ENCODE results near the gene HACD3.

Gene HACD3

DNA sequence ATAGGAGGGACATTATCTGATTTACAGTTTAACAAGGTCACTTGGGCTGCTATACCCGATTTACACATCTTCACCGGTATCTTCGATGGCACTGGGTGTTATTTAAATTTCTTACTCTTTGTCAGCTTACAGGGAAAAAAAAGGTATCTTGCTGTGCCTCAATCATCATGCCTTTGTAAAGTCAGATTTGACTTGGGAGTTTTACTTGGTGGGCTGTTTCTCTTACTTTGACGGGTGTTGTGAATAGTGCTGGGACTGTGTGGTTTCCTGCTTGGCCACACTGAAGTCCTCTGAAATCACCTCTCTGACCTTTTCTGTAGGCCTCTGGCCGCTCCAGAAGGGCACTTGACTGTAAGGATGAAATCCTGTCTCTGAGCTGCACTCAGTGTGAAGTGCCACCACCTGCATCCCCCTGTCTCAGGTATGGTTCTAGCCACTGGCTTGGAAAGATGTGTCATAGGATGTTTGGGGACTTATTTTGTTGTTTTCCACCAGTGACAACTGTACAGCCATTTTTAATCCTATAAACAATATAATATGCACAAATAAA lies 88.4 kb downstream of the HACD3 start:
- ChIA-PET CTCF (no interaction called here), POLR2A (ENCODE audit: low non-redundant PET) (no interaction called here)
- no peak overlapping the region for H3K27ac ChIP-seq
- no peak for DNase-seq (ENCODE audit: low spot score)
- TF ChIP-seq, protein P1, sequence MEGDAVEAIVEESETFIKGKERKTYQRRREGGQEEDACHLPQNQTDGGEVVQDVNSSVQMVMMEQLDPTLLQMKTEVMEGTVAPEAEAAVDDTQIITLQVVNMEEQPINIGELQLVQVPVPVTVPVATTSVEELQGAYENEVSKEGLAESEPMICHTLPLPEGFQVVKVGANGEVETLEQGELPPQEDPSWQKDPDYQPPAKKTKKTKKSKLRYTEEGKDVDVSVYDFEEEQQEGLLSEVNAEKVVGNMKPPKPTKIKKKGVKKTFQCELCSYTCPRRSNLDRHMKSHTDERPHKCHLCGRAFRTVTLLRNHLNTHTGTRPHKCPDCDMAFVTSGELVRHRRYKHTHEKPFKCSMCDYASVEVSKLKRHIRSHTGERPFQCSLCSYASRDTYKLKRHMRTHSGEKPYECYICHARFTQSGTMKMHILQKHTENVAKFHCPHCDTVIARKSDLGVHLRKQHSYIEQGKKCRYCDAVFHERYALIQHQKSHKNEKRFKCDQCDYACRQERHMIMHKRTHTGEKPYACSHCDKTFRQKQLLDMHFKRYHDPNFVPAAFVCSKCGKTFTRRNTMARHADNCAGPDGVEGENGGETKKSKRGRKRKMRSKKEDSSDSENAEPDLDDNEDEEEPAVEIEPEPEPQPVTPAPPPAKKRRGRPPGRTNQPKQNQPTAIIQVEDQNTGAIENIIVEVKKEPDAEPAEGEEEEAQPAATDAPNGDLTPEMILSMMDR (conservative IDR thresholded peaks at IDR 0.05; ENCODE audit: low read depth), result no peak

DNA sequence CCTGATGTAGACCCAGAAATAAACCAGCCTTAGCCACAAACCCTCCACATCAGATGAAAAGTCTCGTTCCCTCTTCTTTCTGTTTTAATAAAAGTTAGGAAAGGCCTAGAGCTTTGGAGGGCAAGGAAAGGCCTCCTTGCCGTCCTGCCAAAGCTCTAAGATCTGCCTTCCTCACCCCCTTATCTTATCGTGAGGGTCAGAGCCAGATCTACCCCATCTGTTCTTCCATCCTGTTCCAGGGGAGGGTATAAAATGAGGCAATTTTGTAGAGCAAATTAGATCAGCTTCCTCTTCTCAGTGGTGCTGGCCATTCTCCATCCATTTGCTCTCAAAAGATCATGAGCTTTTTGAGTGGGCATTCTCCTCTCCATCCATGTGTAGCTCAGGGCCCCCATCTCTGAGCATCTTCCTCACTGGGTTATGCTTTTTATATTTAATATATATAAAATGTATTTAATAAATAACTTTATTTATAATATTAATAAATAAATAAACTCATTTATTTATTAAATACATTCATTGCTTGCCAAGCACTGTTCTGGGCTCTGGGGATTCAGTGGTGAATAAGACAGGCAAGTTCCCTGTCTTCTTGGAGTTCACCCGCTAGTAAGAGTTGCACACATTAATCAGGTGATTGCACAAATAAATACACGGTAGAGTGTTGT lies 89.5 kb downstream of the HACD3 start:
- ChIA-PET CTCF (interaction anchor here (0.5 kb wide), 1 partner anchor 11 kb away, joined by 3 read pairs; no protein-coding TSS in a partner anchor), POLR2A (ENCODE audit: low non-redundant PET) (no interaction called here)
- TF ChIP-seq, protein P1 (conservative IDR thresholded peaks at IDR 0.05; ENCODE audit: low read depth), result no peak
- H3K27ac ChIP-seq, result no peak overlapping the region
- no peak for DNase-seq (ENCODE audit: low spot score)

DNA sequence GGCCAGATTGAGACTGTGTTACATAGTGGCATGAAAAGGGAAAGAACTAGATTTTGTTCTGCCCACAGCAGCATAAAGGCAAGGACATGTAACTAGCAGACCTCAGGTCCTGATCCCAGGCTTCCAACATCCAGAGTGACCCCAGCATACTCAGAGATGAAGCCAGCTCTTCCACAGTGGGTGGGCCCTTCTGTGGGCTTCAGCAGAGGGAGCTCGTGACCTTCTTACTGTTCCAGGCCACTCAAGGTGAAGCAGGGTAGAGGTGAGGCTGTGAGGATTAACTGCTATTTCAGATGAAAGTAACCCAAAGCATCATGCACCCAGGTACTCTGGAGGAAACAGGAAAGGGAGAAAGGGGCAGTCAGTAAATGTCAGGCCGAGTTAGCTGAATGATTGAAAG lies 90.6 kb downstream of the HACD3 start:
- CTCF ChIA-PET, result interaction anchor here (0.5 to 1.0 kb wide), 2 partner anchors 17 to 244 kb away, joined by 3 read pairs; no protein-coding TSS in a partner anchor
- TF ChIP-seq, protein P1 (conservative IDR thresholded peaks at IDR 0.05; ENCODE audit: low read depth), result no peak
- POLR2A ChIA-PET (ENCODE audit: low non-redundant PET), result no interaction called here
- no peak overlapping the region for H3K27ac ChIP-seq
- no peak for DNase-seq (ENCODE audit: low spot score)

DNA sequence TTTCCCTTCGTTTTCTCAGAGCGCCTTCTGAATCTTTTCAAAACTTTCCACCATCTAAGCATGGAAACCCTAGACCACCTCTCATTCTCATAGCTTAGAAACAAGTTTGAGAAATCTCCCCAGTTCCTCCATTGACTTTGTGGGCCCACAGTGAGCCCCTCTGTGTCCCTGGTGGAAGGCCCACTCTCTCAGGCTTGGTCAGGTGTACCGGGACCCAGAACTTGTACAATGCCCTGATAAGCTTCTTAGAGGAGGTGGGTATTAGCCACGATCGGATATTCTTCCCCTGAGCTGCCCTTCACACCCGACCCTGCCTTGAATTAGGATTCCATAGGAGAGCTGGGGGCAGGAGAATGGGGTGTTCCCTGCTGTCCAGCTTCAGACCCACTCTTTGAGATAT lies 91.4 kb downstream of the HACD3 start, which contains the start of gene SLC24A1:
Gene SLC24A1 (plus strand): TSS at position 301 of the 400 bp plus-strand sequence. CDS start 2,143 bp downstream, outside the sequence.
- POLR2A ChIA-PET (ENCODE audit: low non-redundant PET), result no interaction called here
- CTCF ChIA-PET, result interaction anchor here (1.0 kb wide), 1 partner anchor 16 kb away, joined by 3 read pairs; no protein-coding TSS in a partner anchor

DNA sequence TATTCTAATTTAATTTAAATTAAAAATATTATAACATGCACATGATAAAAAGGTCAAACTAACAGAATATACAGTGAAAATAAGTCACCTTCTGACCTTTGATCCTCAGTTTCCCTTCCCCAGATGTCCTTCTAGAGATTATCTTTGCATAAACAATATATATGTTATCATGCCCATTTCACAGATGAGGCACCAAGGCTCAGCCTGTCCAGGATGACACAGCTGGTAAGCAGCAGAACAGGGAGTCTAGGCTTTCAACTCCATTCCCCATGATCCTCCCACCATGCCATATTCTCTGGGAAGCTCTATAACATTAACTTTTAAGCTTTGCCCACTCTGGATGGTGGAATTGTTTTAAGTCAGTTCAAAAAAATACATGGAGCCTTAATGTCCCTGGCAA lies 92.8 kb downstream of the HACD3 start:
- ChIA-PET CTCF (interaction anchor here (0.7 kb wide), 1 partner anchor 14 kb away, joined by 3 read pairs; no protein-coding TSS in a partner anchor), POLR2A (ENCODE audit: low non-redundant PET) (no interaction called here)
- TF ChIP-seq, protein P1 (conservative IDR thresholded peaks at IDR 0.05; ENCODE audit: low read depth), result no peak

More for the DNA sequence above, 91.4 kb downstream of the HACD3 start, which contains the start of gene SLC24A1:
- no peak for DNase-seq (ENCODE audit: low spot score)
- TF ChIP-seq, protein P1 (conservative IDR thresholded peaks at IDR 0.05; ENCODE audit: low read depth), result no peak
- H3K27ac ChIP-seq, result no peak within 1 kb of the TSS

DNA sequence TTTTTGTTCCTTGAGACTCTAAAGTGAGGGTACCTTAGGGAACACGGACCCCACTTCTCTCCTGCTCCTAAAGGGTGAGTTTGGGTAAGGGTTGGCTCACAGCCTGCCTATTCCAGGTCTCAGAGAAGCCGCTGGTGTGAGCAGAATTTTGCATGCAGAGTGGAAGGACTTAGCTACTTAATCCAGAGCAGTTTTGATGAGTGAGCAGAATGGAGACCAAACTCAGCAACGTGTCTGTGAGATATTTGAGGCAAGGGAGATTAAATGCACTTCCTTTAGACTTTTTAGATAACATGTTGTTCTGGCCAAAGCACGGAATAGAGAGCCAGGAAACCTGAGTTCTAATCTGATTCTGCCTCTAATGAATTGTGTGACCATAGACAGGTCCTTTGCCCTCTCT lies 96.6 kb downstream of the HACD3 start:
- TF ChIP-seq, protein P1 (conservative IDR thresholded peaks at IDR 0.05; ENCODE audit: low read depth), result no peak
- POLR2A ChIA-PET (ENCODE audit: low non-redundant PET), result no interaction called here
- no peak overlapping the region for H3K27ac ChIP-seq
- CTCF ChIA-PET, result no interaction called here
- no peak for DNase-seq (ENCODE audit: low spot score)

More for the DNA sequence above, 92.8 kb downstream of the HACD3 start:
- no peak overlapping the region for H3K27ac ChIP-seq
- DNase-seq (ENCODE audit: low spot score), result no peak
